ENCODE measurements around the gene MARK1. TPM values are rescaled to one million over a fixed set of nuclear protein-coding genes. Genes with fewer than 3 reads are reported as not detected.
"Not testable (repeated sequence)": the region's sequence is repeated elsewhere in the genome, so short reads cannot be mapped to it uniquely, and the experiment has no call there.

MARK1 gene
- total RNA-seq, 1 donor from 2014 or later = 34.8 TPM

- DNase-seq (ENCODE audit: low spot score) = no peak
Measured at GRCh38 chr1:220528679-220529501, 954 bp downstream of the MARK1 start.

- no peak for DNase-seq (ENCODE audit: low spot score)
Measured at GRCh38 chr1:220529521-220530020, 1.6 kb downstream of the MARK1 start.

GRCh38 chr1:220533504-220534109 is 5.7 kb downstream of the MARK1 start:
- no peak for DNase-seq (ENCODE audit: low spot score)

- DNase-seq (ENCODE audit: low spot score) = no peak
Measured at GRCh38 chr1:220544901-220545303, 17.0 kb downstream of the MARK1 start.

GRCh38 chr1:220550811-220551399 is 23.0 kb downstream of the MARK1 start:
- no peak for DNase-seq (ENCODE audit: low spot score)

GRCh38 chr1:220551718-220552117 is 23.8 kb downstream of the MARK1 start:
- DNase-seq (ENCODE audit: low spot score) = no peak

- no peak for DNase-seq (ENCODE audit: low spot score)
Measured at GRCh38 chr1:220552672-220553260, 24.8 kb downstream of the MARK1 start.

- DNase-seq (ENCODE audit: low spot score) = no peak
Measured at GRCh38 chr1:220556641-220557040, 28.7 kb downstream of the MARK1 start.

GRCh38 chr1:220563564-220563963 is 35.6 kb downstream of the MARK1 start:
- no peak for DNase-seq (ENCODE audit: low spot score)

GRCh38 chr1:220564216-220564615 is 36.3 kb downstream of the MARK1 start:
- DNase-seq (ENCODE audit: low spot score) = no peak

- DNase-seq (ENCODE audit: low spot score) = no peak
Measured at GRCh38 chr1:220565670-220566069, 37.7 kb downstream of the MARK1 start.

- no peak for DNase-seq (ENCODE audit: low spot score)
Measured at GRCh38 chr1:220566869-220567268, 38.9 kb downstream of the MARK1 start.

- DNase-seq (ENCODE audit: low spot score) = no peak
Measured at GRCh38 chr1:220572416-220572815, 44.5 kb downstream of the MARK1 start.

- no peak for DNase-seq (ENCODE audit: low spot score)
Measured at GRCh38 chr1:220573836-220574235, 45.9 kb downstream of the MARK1 start.

GRCh38 chr1:220575718-220576497 is 48.0 kb downstream of the MARK1 start:
- DNase-seq (ENCODE audit: low spot score) = no peak

- DNase-seq (ENCODE audit: low spot score) = no peak
Measured at GRCh38 chr1:220577926-220578325, 50.0 kb downstream of the MARK1 start.

GRCh38 chr1:220579317-220579716 is 51.4 kb downstream of the MARK1 start:
- DNase-seq (ENCODE audit: low spot score) = no peak

GRCh38 chr1:220592714-220593113 is 64.8 kb downstream of the MARK1 start:
- no peak for DNase-seq (ENCODE audit: low spot score)

GRCh38 chr1:220594356-220594755 is 66.4 kb downstream of the MARK1 start:
- no peak for DNase-seq (ENCODE audit: low spot score)

- no peak for DNase-seq (ENCODE audit: low spot score)
Measured at GRCh38 chr1:220595179-220595578, 67.2 kb downstream of the MARK1 start.

- DNase-seq (ENCODE audit: low spot score) = no peak
Measured at GRCh38 chr1:220604926-220605325, 77.0 kb downstream of the MARK1 start.

- not testable (repeated sequence) for DNase-seq (ENCODE audit: low spot score)
Measured at GRCh38 chr1:220605651-220606050, 77.7 kb downstream of the MARK1 start.

All from ureter (tissue), 1 donor.